GM19025 (cell line): ENCODE measurements around the gene SLC25A34.

ENCODE experiments used
- ATAC-seq: cut with Tn5 transposase; IDR thresholded peaks from one replicate; pipeline ENCODE4 v1.9.1; 2021; ENCODE audit warnings: mild to moderate bottlenecking, low read depth, moderate library complexity; ENCODE audit not compliant: unreplicated experiment

SLC25A34 gene

GRCh38 chr1:15765495-15766194 is 29.6 kb downstream of the SLC25A34 start:
- ATAC-seq, result no peak

- no peak for ATAC-seq
Observed at GRCh38 chr1:15767941-15768340, 31.9 kb downstream of the SLC25A34 start.

GRCh38 chr1:15768388-15768787 is 32.3 kb downstream of the SLC25A34 start:
- ATAC-seq, result no peak

- no peak for ATAC-seq
Observed at GRCh38 chr1:15770313-15770962, 34.4 kb downstream of the SLC25A34 start.

GRCh38 chr1:15771836-15772515 is 35.9 kb downstream of the SLC25A34 start:
- no peak for ATAC-seq

GRCh38 chr1:15775706-15776105 is 39.6 kb downstream of the SLC25A34 start:
- no peak for ATAC-seq

GRCh38 chr1:15777909-15778707 is 42.0 kb downstream of the SLC25A34 start:
- no peak for ATAC-seq

GRCh38 chr1:15785683-15786082 is 49.6 kb downstream of the SLC25A34 start:
- no peak for ATAC-seq

GRCh38 chr1:15786581-15786980 is 50.5 kb downstream of the SLC25A34 start:
- no peak for ATAC-seq

GRCh38 chr1:15788624-15789301 is 52.7 kb downstream of the SLC25A34 start:
- ATAC-seq, result no peak
